HG02759 (cell line): ENCODE results near the gene DUOXA1.

ENCODE experiments used
- ATAC-seq: cut with Tn5 transposase; IDR thresholded peaks from one replicate; pipeline ENCODE4 v1.9.1; 2021; ENCODE audit warnings: mild to moderate bottlenecking, moderate library complexity; ENCODE audit not compliant: unreplicated experiment

DUOXA1 gene

DNA sequence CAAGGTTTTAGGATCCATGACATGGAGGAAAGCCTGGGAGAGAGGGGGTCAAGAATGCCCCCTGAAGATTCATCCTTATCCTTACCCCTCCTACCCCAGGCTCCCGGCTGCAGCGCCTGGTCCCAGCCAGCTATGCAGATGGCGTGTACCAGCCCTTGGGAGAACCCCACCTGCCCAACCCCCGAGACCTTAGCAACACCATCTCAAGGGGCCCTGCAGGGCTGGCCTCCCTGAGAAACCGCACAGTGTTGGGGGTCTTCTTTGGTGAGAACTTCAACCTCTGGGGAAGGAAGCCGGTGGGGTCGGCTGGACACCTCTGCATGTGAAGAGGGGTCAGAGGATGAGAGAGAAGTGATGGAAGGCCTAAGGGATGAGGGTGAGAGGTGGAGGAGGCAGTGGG is 4.4 kb upstream of the DUOXA1 start:
- ATAC-seq: no peak

DNA sequence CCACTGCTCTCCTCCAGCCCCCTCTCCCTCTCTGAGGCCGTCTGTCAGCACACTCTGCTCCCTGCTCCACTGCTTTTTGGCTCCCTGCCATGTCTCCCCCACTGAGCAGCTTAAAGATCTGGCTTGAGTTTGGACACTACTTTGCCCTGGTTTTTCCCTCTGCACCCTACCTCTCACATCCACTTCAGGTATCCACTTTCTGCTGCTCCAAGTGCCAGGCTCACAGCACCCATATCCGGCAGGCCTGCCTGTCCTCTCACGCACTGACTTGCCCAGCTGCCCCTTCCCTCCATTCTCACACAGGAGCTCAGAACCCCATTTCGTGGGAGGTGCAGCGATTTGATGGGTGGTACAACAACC is 3.9 kb upstream of the DUOXA1 start:
- no peak for ATAC-seq

DNA sequence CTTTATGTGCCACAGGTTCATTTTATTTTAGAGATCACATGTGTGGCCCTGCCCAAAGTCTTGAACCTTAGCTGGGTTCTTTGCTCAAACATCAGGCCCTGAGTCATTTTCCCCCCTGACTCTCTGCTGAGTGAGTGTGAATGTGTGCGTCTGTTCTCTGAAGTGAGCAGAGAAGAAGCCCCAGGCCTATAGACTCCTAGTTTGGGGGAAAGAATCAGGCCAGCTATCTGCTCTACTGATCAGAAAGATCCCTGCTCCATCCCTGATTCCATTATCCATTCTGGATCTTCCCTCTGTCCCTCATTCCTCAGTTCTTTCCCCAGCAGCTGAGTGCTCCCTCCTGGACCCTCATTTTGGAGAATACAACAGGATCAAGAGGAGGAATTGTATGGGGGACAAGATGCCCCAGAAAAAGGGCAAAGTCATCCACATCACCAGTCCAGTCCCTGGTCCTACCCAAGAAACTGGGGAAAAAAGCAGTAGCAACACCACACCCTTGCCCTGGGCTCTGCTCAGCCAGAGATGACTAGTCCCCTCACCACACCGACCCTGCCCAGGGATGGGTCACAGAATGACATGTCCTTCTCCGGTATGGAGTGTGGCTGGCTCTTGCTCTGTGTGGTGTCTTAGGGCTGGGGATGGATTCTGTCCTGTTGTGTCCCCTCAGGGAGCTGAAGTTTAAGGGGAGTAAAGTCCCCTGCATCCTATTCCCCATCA is 3.3 kb upstream of the DUOXA1 start:
- no peak for ATAC-seq

DNA sequence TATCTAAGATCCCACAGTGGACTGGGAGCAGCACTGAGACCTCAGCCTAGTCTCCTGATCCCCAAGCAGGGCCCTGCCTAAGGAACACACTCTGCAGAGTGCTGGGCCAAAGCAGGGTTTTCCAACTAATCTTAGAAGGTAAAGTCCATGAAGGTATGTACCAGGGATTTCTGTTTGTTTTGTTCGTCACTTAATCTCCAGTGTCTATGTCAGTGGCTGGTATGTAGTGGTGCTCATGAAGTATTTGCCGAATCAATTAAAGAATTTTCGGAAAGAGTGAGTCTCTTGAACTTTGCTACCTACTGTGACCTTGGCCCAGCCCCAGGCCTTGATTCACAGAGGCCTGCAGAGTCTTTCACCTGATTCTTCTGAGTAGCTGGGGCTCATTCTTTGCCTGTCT is 1.8 kb upstream of the DUOXA1 start:
- ATAC-seq: no peak

DNA sequence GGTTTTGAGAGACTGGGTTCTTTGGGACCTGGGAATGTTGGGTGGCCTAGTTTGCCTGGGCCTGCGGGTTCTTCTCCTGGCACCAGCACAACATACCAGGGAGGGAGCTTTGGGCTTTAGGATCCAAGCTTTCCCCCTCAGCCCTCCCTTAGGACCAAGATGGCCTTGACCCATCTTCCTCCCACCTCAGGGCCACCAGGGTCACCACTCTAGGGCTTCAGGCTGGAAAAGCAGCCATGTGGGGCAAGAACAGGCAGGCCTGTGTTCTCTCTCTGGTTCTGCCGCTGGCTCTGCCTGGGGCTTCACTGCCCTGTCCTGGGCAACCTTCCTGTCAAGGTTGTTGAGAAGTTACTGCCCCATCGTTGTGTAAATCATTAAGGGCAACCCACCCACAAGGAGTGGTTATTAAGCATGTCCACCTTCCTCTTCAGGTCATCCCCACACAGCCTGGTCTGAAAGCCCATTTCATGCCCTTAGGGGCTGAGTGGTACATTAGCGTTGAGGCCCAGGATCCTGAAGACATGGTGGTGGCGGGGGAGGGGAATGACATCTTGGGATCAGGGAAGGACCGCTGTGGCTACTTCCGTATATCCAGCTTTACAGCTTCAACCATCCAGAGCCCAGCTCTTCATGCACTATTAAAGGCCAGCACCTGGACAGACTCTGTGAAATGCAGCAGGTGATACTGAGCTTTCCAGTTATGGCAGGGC is 767 bp upstream of the DUOXA1 start:
- no peak for ATAC-seq

DNA sequence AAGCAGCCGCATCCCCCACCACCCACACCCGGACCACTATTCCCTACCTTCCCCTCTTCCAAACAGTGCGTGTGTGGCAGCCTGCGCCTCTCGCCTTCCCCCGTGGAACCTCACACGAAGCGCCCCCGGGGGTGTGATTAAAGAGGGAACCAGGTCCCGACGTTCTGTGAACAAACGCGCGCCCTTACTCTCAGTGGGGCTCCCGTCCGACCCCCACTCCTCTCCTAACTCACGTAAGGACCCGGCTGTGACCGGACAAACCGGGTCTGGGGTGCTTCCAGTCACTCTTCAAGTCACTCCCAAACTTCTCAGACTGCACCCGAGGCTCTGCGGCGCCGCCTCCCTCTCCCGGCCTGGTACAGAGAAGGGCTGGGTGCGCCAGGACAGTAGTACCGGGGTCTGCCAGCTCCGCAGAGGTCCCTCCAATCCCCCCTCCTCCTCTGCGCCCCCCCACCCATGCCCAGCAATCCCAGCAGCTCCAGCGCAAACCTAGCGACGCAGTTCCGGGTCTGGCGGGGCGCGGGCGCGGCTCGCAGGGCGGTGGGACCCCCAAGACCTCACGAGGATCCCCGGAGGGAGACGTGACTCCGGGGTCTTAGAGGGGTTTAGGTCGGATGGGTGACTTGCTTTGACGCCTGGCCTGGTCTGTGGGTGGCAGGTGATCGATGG is 574 bp downstream of the DUOXA1 start:
- no peak for ATAC-seq

DNA sequence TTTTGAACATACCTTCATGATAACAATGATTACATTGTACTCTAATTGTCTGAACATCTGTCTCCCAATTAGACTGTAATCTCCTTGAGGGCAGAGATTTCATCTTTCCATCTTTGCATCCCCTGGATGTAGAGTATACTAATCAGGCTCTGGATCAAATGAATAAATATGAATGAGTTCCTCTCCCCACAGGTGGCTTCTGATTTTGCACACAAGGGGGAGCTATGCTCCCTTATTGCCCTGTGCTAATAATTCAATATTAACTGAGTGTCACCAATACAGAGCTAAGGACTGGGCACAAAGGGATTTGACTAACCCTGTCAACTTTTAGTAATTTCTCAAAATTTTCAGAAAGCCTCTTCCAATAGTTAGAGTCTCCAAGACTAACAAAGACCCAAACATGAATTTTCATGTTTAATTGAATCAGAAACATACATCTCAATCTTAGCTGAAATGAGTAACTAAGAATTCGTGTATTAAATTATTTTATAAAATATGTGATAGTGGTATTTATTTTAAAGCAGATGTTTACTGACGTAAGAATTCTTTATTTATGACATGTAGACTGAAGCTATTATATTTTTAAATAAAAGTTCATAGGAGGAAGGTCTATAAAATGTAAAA is 3.0 kb downstream of the DUOXA1 start:
- no peak for ATAC-seq

DNA sequence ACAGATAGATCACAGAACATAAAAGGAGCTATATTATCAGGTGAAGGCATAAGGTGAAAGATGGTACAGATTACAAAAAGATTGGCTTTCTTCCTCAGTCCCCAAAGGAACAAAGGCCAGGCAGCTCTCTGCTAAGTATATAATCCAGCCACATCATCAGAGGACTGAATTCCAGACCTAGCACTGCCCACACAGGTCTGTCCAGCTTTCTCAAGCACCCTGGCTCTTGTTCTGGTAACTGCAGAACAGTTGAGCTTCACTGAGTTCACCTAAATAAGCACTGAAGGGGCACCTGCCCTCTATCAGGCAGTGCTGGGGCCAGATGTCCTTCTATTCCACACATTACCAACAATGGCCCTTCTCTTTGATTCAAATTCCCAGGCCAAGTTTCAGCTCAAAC is 6.3 kb downstream of the DUOXA1 start:
- ATAC-seq: no peak

DNA sequence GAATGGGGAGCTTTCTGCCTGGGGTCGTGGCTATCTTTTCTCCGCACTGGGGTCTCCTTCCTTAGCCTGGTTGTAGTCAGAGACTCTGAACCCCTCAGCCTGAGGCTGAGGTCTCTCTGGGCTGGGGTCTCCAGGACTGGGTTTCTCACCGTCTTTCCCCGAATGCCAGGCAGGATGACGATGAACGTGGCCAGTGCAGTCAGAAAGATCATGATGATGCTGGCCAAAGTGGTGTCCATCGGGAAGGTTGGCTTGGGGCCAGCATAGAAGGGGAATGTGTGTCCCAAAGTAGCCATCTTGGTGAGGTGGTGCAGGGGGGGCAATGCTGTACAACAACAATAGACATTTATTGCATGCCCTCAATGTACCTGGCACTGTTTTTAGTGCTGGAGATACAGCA is 7.0 kb downstream of the DUOXA1 start:
- ATAC-seq: no peak

DNA sequence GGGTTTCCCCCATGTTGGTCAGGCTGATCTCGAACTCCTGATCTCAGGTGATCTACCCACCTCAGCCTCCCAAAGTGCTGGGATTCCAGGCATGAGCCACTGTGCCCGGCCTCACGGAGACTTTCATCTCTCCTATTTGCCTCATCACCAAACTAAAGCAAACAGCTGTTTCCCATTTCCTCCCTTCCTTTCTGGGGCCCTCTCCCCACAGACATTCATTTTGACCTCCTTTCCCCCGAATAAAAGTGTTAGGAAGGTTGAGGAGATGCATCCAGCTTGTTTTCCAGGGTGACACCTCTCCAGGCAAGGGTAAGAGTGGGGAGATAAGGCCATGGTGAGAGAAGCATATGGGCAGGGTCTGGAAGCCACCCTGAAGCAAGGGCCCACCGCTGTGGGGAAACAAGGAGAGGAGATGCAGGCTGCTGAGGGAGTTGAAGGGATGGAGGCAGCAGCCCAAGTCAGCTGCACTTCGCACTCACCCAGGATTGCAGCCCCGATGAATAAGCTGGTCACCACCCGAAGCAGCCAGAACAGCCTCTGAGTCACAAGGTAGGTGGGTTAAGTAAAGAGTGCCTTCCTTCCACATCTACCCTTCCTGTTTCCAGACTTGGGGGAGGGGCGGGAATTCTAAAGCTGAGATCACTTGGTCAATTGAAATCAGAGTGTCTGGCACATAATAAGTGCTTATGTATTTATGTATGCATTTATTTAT is 7.8 kb downstream of the DUOXA1 start:
- ATAC-seq: no peak

DNA sequence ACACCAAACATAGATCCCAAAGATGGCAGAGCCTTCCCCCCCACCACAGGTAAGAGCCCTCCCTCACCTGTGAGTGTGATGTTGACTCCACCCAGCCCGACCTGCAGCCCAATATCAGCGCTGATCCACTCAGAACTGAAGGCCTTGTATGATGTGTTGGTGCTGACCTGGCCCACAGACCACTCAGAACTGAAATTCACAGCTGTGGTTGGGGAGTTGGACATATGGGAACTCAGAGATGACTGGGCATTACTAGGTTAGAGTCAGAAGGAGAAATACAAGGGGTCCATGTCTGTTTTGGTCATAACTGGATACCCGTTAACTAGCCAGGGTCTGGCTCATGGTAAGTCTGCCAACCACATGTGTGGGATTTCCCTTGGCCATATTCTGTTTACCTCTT is 8.7 kb downstream of the DUOXA1 start:
- ATAC-seq: no peak

DNA sequence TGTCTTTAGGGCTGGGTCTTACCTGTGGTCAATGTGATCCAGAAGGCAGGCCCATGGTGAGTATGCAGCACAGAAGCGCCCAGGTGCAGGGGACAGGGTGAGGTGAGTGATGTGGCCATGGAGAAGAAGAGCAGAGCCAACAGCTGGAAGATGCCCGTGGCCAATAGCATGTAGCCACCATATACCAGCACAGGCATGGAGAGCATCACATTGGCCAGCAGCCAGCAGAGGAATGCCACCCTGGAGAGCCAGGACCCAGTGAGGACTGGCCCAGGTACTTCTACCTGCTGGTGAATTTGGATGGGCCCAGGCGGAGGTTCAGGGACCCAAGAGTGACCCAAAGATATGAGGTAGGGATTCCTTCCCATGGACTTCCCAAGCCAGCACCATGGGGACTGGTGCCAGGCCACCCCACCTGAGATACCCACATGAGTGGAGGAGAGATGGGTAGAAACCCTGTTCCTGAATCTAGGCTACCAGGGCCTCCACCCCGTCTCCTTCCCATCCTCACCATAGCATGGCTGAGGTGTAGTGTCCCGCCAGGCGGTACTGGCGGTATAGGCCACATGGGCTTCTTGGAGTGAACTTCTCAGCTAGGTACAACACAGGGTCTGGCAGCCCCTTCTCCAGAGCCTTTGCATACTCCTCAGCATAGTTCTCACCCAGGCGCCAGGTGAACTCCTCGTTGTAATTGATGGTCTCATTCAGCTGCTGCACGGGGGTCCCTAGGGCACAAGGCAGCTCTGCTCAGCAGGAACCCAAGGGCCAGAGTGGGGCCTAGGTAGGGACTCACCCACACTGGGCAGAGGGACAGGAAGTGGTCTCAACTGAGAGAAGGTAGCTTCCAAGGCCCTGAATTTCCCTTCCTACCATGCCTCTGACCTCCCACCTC is 9.4 kb downstream of the DUOXA1 start:
- no peak for ATAC-seq

DNA sequence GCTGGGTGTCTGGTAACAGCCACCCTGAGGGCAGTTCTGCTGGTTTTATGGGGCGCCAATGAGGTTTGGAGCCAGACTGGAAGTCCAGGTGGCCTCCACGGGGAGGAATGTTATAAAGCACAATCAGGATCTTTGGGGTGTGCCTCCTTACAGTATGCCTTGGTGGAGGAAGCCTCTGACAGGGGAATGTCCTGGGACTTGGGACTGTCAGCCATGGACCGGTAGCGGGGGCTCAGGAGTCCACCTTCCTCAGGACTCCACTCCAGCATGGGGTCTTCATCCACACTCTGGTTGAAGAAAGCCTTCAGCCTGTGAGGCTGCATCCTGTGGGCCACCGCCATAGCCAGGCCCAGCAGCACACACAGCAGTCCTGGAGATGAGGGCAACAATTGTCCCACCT is 10.7 kb downstream of the DUOXA1 start:
- ATAC-seq: no peak

DNA sequence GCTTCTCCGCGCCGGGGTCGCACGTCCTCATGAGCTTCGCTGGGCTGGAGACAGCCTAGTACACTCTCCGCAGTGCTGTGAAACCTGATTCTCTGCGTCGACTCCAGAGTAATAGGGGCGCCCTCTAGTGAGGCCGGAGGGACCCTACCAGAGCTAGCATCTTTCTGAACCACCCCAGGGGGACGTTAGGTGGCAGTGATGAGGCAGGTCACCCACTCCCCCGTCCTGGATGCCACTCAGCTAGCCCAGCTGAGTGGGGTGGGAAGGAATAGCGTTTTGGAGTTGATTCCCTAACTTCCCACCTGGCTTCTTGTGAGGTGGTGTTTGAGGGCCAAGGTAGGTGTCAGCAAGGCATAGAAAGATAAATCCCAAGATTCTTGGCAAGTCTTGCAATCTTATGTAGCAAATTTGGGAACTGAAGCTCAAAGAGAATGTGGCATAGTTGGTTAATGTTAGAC is 11.5 kb downstream of the DUOXA1 start:
- ATAC-seq: peak; percentile 94

DNA sequence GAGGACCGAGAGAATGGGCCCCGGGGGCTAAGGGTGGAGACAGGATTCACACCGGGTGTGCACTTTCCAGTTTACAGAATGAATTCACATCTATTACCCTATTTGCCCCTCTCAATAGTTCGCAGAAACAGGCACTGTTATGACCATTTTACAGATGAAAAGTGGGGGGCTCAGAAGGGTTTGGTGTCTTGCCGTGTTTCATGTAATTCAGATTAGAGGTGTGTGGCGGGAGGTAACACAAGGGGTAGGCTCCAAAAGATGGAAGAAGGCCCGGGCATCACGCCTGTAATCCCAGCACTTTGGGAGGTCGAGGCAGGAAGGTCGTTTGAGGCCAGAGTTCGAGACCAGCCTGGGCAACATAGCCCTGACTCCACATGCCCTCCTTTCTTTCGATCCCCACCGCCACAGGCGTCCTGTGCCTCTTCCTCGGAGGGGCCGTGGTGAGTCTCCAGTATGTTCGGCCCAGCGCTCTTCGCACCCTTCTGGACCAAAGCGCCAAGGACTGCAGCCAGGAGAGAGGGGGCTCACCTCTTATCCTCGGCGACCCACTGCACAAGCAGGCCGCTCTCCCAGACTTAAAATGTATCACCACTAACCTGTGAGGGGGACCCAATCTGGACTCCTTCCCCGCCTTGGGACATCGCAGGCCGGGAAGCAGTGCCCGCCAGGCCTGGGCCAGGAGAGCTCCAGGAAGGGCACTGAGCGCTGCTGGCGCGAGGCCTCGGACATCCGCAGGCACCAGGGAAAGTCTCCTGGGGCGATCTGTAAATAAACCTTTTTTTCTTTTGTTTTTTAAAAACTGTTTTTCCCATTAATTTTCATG is 12.2 kb downstream of the DUOXA1 start:
- ATAC-seq: peak; percentile 16

DNA sequence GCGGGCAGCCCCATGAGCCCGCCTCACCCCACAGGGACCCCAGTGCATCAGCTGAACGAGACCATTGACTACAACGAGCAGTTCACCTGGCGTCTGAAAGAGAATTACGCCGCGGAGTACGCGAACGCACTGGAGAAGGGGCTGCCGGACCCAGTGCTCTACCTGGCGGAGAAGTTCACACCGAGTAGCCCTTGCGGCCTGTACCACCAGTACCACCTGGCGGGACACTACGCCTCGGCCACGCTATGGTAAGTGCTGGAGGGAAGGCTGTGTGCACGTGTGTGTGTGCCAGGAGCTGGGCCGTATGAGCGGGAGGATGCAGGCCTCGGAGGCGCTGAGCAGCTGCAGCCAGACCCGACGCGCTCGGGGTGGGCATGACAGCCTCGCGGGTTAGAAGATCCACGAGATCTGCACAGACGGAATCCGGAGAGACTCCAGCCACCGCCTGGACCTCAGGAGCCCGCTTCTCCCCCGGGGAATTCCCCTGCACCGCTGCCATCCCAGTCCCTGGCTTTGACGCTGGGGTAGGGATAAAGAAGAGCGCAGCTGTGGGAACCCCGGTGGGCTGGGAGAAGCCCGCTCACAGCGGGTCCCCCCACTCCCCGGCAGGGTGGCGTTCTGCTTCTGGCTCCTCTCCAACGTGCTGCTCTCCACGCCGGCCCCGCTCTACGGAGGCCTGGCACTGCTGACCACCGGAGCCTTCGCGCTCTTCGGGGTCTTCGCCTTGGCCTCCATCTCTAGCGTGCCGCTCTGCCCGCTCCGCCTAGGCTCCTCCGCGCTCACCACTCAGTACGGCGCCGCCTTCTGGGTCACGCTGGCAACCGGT is 13.0 kb downstream of the DUOXA1 start:
- no peak for ATAC-seq

DNA sequence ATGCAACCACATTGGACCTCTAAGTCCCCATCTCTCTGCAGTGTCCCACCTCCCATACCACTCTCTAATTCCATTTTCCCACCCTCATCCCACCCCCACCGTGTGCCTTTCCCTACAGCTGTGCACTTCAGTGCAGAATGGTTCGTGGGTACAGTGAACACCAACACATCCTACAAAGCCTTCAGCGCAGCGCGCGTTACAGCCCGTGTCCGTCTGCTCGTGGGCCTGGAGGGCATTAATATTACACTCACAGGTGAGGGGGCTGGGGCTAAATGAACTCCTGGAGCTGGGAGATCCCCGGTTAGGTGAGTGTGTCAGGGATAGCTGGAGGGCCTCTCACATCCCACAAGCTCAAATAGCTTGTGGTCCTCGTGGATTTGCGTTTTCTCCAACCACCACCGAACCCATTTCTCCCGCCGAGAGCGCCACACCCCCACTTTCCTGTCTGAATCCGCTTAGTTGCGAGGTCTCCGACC is 13.6 kb downstream of the DUOXA1 start:
- no peak for ATAC-seq

DNA sequence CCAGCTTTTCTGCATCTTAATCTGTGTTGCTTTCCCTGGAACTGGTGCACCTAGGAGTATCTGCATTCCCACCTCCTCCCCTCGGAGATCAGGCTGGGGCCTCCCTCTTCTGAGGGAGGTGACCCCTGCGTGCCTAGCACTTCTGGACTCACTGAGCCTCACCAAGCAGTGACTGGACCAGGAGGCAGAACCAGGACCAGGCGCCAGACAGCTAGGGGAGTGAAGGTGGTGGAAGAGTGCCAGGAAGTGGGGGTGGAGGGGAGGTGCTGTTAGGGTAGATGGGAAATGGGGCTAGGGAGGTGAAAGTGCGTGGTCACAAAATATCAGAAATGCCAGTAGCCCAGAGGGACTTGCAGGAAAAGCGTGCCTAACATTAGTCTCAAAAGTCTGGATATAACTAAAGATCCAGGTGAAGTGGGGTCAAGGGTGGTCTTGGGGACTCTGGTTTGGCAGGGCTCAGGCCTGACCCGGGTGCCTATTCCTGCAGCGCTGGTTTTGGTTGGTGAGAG is 14.3 kb downstream of the DUOXA1 start:
- ATAC-seq: no peak
